ENCODE results near the gene CYSLTR1.

CYSLTR1 gene

DNA sequence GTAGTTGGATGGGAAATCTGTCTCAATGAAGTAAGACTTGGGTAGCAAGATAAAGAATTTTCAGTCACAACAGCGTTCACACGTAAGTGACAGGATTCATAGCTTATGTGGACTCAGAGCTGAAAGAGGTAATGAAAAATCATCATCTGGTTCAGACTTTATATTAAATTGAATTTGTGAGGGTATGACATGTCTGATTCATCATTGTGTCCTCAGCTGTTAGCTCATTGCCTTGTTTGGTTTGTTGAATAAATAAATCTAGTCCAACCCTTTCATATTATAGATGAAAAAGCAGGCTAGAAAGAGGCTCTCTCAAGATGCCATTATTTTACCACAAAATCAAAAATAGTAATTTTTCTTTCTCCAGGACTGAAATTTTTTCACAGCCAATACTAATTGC lies 2.7 kb upstream of the CYSLTR1 start:
- no peak for TF ChIP-seq Cebpa-rat (IDR thresholded peaks at IDR 0.05)
- H3K9me3 ChIP-seq (replicated peaks in 1 of 11): no peaks in the 10 kb centered on the region; a peak in 1 of 22 replicates
- H3K9ac ChIP-seq: no peak overlapping the region
- no peak overlapping the region for H3K4me3 ChIP-seq
- no peak overlapping the region for H3K27ac ChIP-seq
- no peaks in the 10 kb centered on the region for H4K20me1 ChIP-seq
- H3K4me2 ChIP-seq: peak overlapping the region in 2 of 11 experiments; percentile 28 to 68; a peak in 3 of 22 replicates
- H3K4me1 ChIP-seq: peaks cover 32 to 62% (median 42%) of the 10 kb centered on the region in 10 experiments
- peaks cover 47 to 99% (median 94%) of the 10 kb centered on the region in 11 experiments for H3K27me3 ChIP-seq
- no peaks in the 10 kb centered on the region for H3K36me3 ChIP-seq

DNA sequence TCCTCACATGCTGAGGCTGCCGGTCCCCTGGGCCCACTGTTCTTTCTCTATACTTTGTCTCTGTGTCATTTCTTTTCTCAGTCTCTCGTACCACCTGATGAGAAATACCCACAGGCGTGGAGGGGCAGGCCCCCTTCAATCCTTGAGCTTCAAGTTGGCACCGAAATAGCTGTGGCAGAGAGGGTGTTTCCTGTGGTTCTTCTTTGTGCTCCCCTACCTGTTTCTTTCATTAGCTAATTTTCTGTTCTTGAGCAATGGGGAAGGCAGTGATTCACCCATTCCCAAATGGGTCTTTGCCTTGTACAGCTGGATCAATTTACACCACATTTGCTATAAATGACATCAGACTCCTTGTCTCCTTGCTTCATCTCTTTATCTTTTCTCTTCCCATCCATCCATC lies 2.1 kb upstream of the CYSLTR1 start:
- Histone ChIP-seq H3K4me3 (no peak overlapping the region), H3K9me3 (replicated peaks in 1 of 11) (no peaks in the 10 kb centered on the region; a peak in 1 of 22 replicates), H3K4me2 (peak overlapping the region in 6 of 11 experiments; percentile 3 to 68 (median 32); a peak in 9 of 22 replicates), H3K9ac (no peak overlapping the region), H3K36me3 (no peaks in the 10 kb centered on the region), H3K27ac (no peak overlapping the region), H3K4me1 (peaks cover 32 to 62% (median 41%) of the 10 kb centered on the region in 10 experiments), H4K20me1 (no peaks in the 10 kb centered on the region), H3K27me3 (peaks cover 52 to 100% (median 95%) of the 10 kb centered on the region in 11 experiments)
- no peak for TF ChIP-seq Cebpa-rat (IDR thresholded peaks at IDR 0.05)

DNA sequence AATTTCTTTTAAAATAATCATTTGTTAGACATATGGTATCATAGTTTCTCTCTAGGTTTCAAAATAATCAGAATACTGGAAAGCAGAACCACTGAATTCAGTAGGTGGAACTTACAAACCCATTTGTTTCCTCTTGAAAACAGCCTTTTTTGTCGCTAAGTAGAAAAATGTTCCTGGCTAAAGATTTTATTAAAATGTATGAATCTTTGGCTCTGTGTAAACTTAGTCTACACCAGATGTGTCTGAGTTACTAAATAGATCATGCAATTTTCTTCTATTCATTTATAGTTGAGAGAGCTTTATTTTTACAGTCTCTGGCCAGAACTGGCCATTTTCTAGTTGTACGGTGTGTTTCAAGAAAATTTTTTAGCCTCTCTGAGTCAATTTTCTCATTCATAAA lies 1.0 kb downstream of the CYSLTR1 start:
- Histone ChIP-seq H3K4me3 (peak overlapping the region in 6 of 10 experiments; percentile 15 to 54 (median 48); a peak in 7 of 20 replicates), H3K4me1 (peaks cover 32 to 65% (median 48%) of the 10 kb centered on the region in 10 experiments), H3K27ac (peak overlapping the region in 4 of 11 experiments; percentile 25 to 46 (median 40); a peak in 3 of 22 replicates), H3K9ac (peak overlapping the region in 1 of 11 experiments; percentile 30; a peak in 1 of 22 replicates), H3K27me3 (peaks cover 64 to 92% (median 89%) of the 10 kb centered on the region in 11 experiments), H3K36me3 (no peaks in the 10 kb centered on the region), H3K4me2 (peak overlapping the region; percentile 26 to 82 (median 68); a peak in 18 of 22 replicates), H4K20me1 (no peaks in the 10 kb centered on the region), H3K9me3 (replicated peaks in 1 of 11) (peaks cover 0 to 1% (median 0%) of the 10 kb centered on the region in 11 experiments; a peak in 3 of 22 replicates)
- TF ChIP-seq Cebpa-rat (IDR thresholded peaks at IDR 0.05): no peak

GRCh38 chrX:78322863-78323262 lies 4.5 kb downstream of the CYSLTR1 start:
- Histone ChIP-seq H3K27me3 (peaks cover 43 to 64% (median 61%) of the 10 kb centered on the region in 11 experiments), H3K36me3 (no peaks in the 10 kb centered on the region), H3K4me1 (peaks cover 29 to 48% (median 37%) of the 10 kb centered on the region in 10 experiments), H4K20me1 (no peaks in the 10 kb centered on the region), H3K9ac (no peak overlapping the region), H3K9me3 (replicated peaks in 1 of 11) (peaks cover 0 to 8% (median 0%) of the 10 kb centered on the region in 11 experiments; a peak in 4 of 22 replicates), H3K4me3 (no peak overlapping the region), H3K4me2 (peak overlapping the region; percentile 15 to 70 (median 45); a peak in 16 of 22 replicates), H3K27ac (peak overlapping the region in 4 of 11 experiments; percentile 3 to 49 (median 40); a peak in 4 of 22 replicates)
- no peak for TF ChIP-seq Cebpa-rat (IDR thresholded peaks at IDR 0.05)

DNA sequence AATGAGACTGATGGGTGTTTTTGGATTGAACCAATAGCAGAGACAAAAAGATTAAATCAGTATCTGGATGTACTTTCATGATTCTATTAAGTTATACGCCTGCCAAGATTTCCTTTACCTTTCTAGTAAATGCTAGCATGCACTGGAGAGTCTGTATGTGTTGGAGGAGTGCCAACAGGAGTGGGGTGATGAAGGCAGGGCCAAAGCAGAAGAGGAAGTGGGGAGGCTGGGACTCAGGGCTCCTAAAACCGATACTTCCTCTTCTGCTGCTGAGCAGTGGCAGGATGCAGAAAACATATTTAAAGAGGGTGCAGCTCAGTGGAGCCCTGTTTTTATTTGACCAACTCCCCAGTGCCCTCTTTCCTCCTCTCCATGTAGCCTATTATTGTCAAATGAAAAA lies 5.6 kb downstream of the CYSLTR1 start:
- Histone ChIP-seq H3K4me2 (peak overlapping the region in 10 of 11 experiments; percentile 15 to 70 (median 47); a peak in 19 of 22 replicates), H3K4me3 (no peak overlapping the region), H3K9me3 (replicated peaks in 1 of 11) (peaks cover 0 to 8% (median 0%) of the 10 kb centered on the region in 11 experiments; a peak in 4 of 22 replicates), H3K9ac (no peak overlapping the region), H3K4me1 (peaks cover 18 to 39% (median 27%) of the 10 kb centered on the region in 10 experiments), H3K27me3 (peaks cover 39 to 63% (median 54%) of the 10 kb centered on the region in 11 experiments), H3K36me3 (no peaks in the 10 kb centered on the region), H3K27ac (peak overlapping the region in 5 of 11 experiments; percentile 3 to 49 (median 41); a peak in 7 of 22 replicates), H4K20me1 (no peaks in the 10 kb centered on the region)
- TF ChIP-seq Cebpa-rat (IDR thresholded peaks at IDR 0.05): no peak

GRCh38 chrX:78316265-78316664 lies 11.1 kb downstream of the CYSLTR1 start:
- Histone ChIP-seq H3K27ac (no peak overlapping the region), H4K20me1 (no peaks in the 10 kb centered on the region; a peak in 1 of 22 replicates), H3K9ac (no peak overlapping the region), H3K4me1 (peaks cover 1 to 33% (median 4%) of the 10 kb centered on the region in 10 experiments; a peak in 17 of 20 replicates), H3K4me2 (peak overlapping the region in 2 of 11 experiments; percentile 16 to 22; a peak in 3 of 22 replicates), H3K9me3 (replicated peaks in 1 of 11) (peaks cover 0 to 6% (median 0%) of the 10 kb centered on the region in 11 experiments; a peak in 4 of 22 replicates), H3K36me3 (no peaks in the 10 kb centered on the region), H3K4me3 (no peak overlapping the region), H3K27me3 (peaks cover 16 to 74% (median 62%) of the 10 kb centered on the region in 11 experiments)
- no peak for TF ChIP-seq Cebpa-rat (IDR thresholded peaks at IDR 0.05)

DNA sequence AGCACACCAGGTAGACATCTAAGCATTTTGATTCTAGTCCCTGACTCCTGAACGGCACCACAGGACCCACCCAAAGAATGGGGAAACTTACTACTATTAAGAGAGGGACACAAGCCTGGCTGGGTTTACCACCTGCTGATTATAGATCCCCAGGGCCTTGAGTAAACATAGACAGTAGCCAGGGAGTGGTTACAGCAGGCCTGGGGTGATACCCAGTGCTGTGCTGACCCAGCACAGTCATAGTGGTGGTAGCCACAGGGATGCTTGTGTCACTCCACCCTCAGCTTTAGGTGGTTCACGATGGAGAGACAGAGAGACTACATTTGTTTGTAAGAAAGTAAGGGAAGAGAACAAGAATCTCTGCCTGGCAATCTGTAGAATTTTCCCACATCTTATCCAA lies 11.7 kb downstream of the CYSLTR1 start:
- Histone ChIP-seq H4K20me1 (no peaks in the 10 kb centered on the region; a peak in 1 of 22 replicates), H3K4me2 (0 out of 22 replicates have a peak overlapping the region, but pooled peaks of 1 of the 11 experiments have one; percentile 22), H3K27me3 (peaks cover 18 to 79% (median 66%) of the 10 kb centered on the region in 11 experiments), H3K36me3 (no peaks in the 10 kb centered on the region), H3K4me3 (no peak overlapping the region), H3K4me1 (peaks cover 0 to 29% (median 0%) of the 10 kb centered on the region in 10 experiments; a peak in 7 of 20 replicates), H3K27ac (no peak overlapping the region), H3K9me3 (replicated peaks in 1 of 11) (peaks cover 0 to 3% (median 0%) of the 10 kb centered on the region in 11 experiments; a peak in 4 of 22 replicates), H3K9ac (no peak overlapping the region)
- TF ChIP-seq Cebpa-rat (IDR thresholded peaks at IDR 0.05): no peak

DNA sequence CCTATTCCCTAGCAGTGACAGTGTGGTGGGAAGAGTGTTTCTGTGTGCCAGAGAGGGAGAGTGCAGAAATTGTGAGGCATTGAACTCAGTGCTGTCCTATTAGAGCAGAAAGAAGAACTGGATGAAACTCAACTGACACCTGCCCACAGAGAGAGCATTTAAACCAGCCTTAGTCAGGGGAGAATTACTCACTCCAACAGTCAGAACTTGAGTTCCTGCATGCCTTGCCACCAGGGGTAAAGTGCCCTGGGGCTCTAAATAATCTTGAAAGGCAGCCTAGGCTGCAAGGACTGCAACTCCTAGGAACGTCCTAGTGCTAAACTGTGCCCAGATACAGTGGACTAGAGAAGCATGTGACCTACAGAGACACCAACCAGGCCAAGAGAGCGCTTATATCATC lies 12.8 kb downstream of the CYSLTR1 start:
- Histone ChIP-seq H3K27ac (no peak overlapping the region), H3K9ac (no peak overlapping the region), H3K9me3 (replicated peaks in 1 of 11) (0 out of 22 replicates have a peak, but pooled peaks cover 0 to 3% (median 0%) of the 10 kb centered on the region in 11 experiments), H3K4me1 (peaks cover 0 to 29% (median 0%) of the 10 kb centered on the region in 10 experiments; a peak in 6 of 20 replicates), H3K27me3 (peaks cover 29 to 91% (median 78%) of the 10 kb centered on the region in 11 experiments), H4K20me1 (no peaks in the 10 kb centered on the region; a peak in 1 of 22 replicates), H3K4me2 (peak overlapping the region in 4 of 11 experiments; percentile 0 to 53 (median 24); a peak in 5 of 22 replicates), H3K4me3 (no peak overlapping the region), H3K36me3 (no peaks in the 10 kb centered on the region)
- TF ChIP-seq Cebpa-rat (IDR thresholded peaks at IDR 0.05): no peak

- Histone ChIP-seq H3K9ac (no peak overlapping the region), H3K4me2 (peak overlapping the region in 3 of 11 experiments; percentile 0 to 29 (median 20); a peak in 1 of 22 replicates), H3K36me3 (no peaks in the 10 kb centered on the region), H3K9me3 (replicated peaks in 1 of 11) (0 out of 22 replicates have a peak, but pooled peaks cover 0 to 3% (median 0%) of the 10 kb centered on the region in 11 experiments), H3K4me1 (peaks cover 0 to 29% (median 0%) of the 10 kb centered on the region in 10 experiments; a peak in 6 of 20 replicates), H3K4me3 (no peak overlapping the region), H3K27ac (no peak overlapping the region), H3K27me3 (peaks cover 39 to 99% (median 88%) of the 10 kb centered on the region in 11 experiments), H4K20me1 (no peaks in the 10 kb centered on the region; a peak in 1 of 22 replicates)
- TF ChIP-seq Cebpa-rat (IDR thresholded peaks at IDR 0.05): no peak
Observed at GRCh38 chrX:78313526-78313925, 13.9 kb downstream of the CYSLTR1 start.

All from BLaER1 treated with 17β-estradiol and CSF1 and Interleukin-3, amounts not matched to agents 10 nM and 100 nM (cell line).